GM12872 (cell line): ENCODE data around the gene NMBR.

Source experiments
- TF ChIP-seq, protein P1 (sequence below): IDR thresholded peaks from 3 replicates; pipeline ENCODE4 v1.5.1; 2011; ENCODE audit warnings: low read depth, mild to moderate bottlenecking, low read length, moderate library complexity; ENCODE audit not compliant: insufficient read depth

Gene NMBR

GRCh38 chr6:142185641-142186040, 38.7 kb upstream of the NMBR start:
- TF ChIP-seq, protein P1, sequence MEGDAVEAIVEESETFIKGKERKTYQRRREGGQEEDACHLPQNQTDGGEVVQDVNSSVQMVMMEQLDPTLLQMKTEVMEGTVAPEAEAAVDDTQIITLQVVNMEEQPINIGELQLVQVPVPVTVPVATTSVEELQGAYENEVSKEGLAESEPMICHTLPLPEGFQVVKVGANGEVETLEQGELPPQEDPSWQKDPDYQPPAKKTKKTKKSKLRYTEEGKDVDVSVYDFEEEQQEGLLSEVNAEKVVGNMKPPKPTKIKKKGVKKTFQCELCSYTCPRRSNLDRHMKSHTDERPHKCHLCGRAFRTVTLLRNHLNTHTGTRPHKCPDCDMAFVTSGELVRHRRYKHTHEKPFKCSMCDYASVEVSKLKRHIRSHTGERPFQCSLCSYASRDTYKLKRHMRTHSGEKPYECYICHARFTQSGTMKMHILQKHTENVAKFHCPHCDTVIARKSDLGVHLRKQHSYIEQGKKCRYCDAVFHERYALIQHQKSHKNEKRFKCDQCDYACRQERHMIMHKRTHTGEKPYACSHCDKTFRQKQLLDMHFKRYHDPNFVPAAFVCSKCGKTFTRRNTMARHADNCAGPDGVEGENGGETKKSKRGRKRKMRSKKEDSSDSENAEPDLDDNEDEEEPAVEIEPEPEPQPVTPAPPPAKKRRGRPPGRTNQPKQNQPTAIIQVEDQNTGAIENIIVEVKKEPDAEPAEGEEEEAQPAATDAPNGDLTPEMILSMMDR: no peak

DNA sequence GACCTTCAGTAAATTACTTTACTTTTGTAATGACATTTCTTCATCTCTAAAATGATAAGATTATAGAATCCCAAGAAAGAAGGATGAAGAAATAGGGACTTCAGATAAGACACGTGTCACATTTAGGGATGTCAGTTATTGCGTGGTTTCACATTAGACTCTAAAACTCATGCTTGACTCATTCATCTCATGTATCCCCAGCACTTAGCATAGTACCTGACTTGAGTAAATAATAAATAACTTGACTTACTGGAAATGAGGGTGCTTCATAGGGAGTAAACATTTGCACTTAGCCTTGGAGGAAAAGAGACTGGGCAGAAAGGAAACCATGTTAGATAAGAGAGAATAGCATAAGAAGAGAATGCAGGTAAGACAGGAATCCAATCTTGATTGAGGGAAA, 37.4 kb upstream of the NMBR start:
- TF ChIP-seq, protein P1: no peak

DNA sequence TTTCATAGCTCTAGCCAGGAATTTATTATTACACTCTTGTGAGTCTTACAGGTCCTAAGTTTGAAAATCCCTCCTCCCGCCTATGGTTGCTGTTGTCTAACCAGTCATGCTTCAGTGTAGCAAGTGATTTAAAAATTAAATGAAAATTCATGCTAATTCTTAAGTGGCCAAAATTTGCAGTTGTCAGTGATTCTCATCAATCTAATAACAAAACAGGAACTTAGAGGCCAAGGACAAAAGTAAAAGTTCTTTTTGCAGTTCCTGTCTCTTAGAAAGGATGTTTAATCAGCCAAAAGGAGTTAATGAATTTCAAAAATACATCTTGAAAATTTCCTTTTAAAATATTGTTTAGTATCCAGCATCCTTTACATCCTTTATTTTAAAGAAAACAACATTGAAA, 36.4 kb upstream of the NMBR start:
- TF ChIP-seq, protein P1: no peak

- TF ChIP-seq, protein P1: no peak
Measured at GRCh38 chr6:142182004-142182403, 35.1 kb upstream of the NMBR start.

GRCh38 chr6:142178129-142178528, 31.2 kb upstream of the NMBR start:
- TF ChIP-seq, protein P1: no peak

DNA sequence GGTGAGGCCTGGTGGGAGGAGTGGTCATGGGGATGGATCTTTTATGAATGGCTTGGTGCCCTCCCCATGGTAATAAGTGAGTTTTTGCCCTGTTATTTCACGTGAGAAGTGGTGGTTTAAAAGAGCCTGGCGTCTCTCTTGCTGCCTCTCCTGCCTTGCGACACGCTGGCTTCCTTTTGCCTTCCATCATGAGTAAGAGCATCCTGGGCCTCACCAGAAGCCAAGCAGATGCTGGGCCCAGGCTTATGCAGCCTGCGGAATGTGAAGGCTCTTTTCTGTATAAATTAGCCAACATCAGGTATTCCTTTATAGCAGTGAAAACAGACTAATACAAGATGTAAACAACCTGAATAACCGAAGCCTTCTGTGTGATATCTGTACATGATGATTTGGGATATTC, 27.8 kb upstream of the NMBR start:
- TF ChIP-seq, protein P1: no peak

GRCh38 chr6:142173980-142174379, 27.1 kb upstream of the NMBR start:
- TF ChIP-seq, protein P1: no peak

- TF ChIP-seq, protein P1: no peak
Measured at GRCh38 chr6:142172758-142173157, 25.8 kb upstream of the NMBR start.
